Left forelimb (tissue), 1 donor: ENCODE results near the gene RRAS.

Source experiments
- DNase-seq: peaks from one replicate; pipeline ENCODE4 v3.0.0-alpha.2; 2018; ENCODE audit warnings: low spot score

The RRAS gene

GRCh38 chr19:49594993-49595818, 44.7 kb downstream of the RRAS start:
- DNase-seq: no peak

- DNase-seq: no peak
Measured at GRCh38 chr19:49594157-49594992, 45.6 kb downstream of the RRAS start.

DNA sequence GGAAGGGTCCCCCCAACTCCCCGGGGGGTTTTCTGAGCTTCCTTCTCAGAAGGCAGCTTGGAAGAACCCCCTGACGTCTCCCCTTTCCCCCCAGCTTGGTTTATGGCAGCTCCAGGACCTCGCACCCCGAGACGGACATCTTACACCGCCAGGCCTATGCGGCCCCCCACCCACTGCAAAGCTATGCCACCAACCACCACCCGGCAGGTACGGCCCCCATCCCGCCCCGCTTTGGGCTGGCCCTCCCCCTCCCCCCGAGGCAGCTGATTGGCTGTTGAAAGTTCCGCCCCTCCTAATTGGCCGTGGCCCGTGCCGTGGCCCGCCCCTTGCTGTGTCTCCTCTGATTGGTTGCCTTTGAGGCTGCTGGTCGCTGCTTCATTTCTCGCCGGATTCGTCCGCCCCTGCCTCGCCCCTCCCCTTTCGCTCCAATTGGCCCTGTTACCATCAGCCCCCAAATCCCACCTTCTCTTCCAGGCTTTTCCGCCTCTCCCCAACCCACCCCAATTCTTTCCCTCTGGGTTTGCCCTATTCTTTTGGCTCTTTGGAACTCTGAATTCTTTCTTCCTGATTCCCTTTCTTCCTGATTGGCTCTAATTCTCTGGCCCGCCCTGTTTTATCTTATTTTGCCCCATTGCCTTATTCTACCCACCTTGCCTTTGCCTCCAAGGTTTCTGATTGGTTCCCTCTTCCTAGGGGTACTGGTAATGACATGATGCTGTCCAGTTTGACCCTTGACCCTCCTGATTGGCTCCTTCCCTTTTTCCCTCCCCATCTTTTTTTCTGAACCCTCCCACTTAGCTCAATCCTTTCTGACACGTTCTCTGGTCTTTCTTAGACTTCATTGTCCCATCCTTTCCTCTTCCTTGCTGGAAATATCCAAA, 46.5 kb downstream of the RRAS start:
- DNase-seq: peak; percentile 94

GRCh38 chr19:49592486-49593232, 47.3 kb downstream of the RRAS start:
- no peak for DNase-seq

- no peak for DNase-seq
Measured at GRCh38 chr19:49591731-49592485, 48.0 kb downstream of the RRAS start.

GRCh38 chr19:49590971-49591730, 48.8 kb downstream of the RRAS start, which contains the start of gene PRR12:
Gene PRR12, plus strand, starts transcription at chr19:49591182. Its CDS starts 473 bp downstream, at chr19:49591655.
- DNase-seq: peak; percentile 92

GRCh38 chr19:49590071-49590970, 49.6 kb downstream of the RRAS start:
- DNase-seq: peak; percentile 94

DNA sequence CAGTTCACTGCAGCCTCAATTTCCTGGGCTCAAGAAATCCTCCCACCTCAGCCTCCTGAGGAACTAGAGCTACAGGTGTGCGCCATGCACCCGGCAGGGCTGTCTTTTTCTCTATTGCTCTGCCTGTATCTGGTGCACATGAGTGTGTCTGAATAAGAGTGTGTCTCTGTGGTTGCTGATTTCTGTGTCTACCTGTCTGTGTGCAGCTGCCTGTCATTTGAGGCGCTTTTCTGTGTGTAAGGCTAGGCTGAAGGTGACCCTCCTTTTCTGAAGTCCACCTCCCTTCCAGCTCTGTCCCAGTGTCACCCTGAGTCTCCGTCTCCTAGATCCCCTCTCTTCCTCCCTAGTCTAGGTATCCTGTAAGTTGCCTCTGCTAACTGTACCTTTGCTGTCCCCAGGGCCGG, 50.4 kb downstream of the RRAS start:
- no peak for DNase-seq

GRCh38 chr19:49588365-49589122, 51.4 kb downstream of the RRAS start:
- DNase-seq: no peak

DNA sequence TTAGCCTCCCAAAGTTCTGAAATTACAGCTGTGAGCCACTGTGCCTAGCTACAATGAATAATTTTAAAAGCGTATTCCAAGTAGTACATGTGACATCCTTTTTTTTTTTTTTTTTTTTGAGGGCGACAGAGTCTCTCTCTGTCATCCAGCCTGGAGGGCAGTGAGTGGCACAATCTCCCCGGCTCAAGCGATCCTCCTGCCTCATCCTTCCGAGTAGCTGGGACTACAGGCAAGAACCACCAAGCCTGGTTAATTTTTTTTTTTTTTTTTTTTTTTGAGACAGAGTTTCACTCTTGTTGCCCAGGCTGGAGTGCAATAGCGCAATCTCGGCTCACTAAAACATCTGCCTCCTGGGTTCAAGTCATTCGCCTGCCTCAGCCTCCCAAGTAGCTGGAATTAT, 52.7 kb downstream of the RRAS start:
- no peak for DNase-seq
